ENCODE data around the gene CHD9NB. TPM values are rescaled to one million over a fixed set of nuclear protein-coding genes. Genes with fewer than 3 reads are reported as not detected.
A peak's percentile ranks its signal among the peaks of the same experiment; 100 is the strongest.

CHD9NB gene
- polyA plus RNA-seq, 1 of the 3 experiments (the other 2 are of a cell fraction), result 2.7 TPM

- Histone ChIP-seq H3F3A (replicated peaks; ENCODE audit: insufficient read depth) (peaks cover 46% of the 10 kb centered on the region), H2AFZ (ENCODE audit: low read depth) (no peak overlapping the region), H3K4me2 (no peak overlapping the region), H3K79me2 (ENCODE audit: insufficient read depth) (peaks cover 48% of the 10 kb centered on the region), H3K36me3 (replicated peaks in 1 of 2; ENCODE audit: control insufficient read depth in 1 of 2, insufficient read depth in 2 of 2, low read length in 1 of 2) (no peaks in the 10 kb centered on the region), H3K27me3 (ENCODE audit: insufficient read depth) (no peaks in the 10 kb centered on the region), H3K4me3 (ENCODE audit: low read depth in 2 of 2, low read length in 1 of 2) (no peak overlapping the region), H3K9me2 (no peaks in the 10 kb centered on the region), H3K9me3 (no peaks in the 10 kb centered on the region), H3K9ac (no peak overlapping the region), H3K4me1 (ENCODE audit: control insufficient read depth in 1 of 2, insufficient read depth in 2 of 2, low read depth in 1 of 2, low read length in 1 of 2) (peaks cover 74% of the 10 kb centered on the region in 2 experiments), H3K27ac (ENCODE audit: low read depth in 2 of 2, low read length in 1 of 2) (peak overlapping the region; percentile 3 to 100; a peak in 3 of 4 replicates), H4K20me1 (ENCODE audit: insufficient read depth) (no peaks in the 10 kb centered on the region)
- TF ChIP-seq SMC3 (IDR thresholded peaks at IDR 0.05; ENCODE audit: low read depth, low read length) (no peak), ELF1 (IDR thresholded peaks at IDR 0.05) (no peak), MAX (IDR thresholded peaks at IDR 0.05; ENCODE audit: low read depth) (no peak), IRF3 (IDR thresholded peaks at IDR 0.05; ENCODE audit: low read depth, low read length) (no peak)
- TF ChIP-seq, protein P1, sequence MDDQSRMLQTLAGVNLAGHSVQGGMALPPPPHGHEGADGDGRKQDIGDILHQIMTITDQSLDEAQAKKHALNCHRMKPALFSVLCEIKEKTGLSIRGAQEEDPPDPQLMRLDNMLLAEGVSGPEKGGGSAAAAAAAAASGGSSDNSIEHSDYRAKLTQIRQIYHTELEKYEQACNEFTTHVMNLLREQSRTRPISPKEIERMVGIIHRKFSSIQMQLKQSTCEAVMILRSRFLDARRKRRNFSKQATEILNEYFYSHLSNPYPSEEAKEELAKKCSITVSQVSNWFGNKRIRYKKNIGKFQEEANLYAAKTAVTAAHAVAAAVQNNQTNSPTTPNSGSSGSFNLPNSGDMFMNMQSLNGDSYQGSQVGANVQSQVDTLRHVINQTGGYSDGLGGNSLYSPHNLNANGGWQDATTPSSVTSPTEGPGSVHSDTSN (IDR thresholded peaks at IDR 0.05), result no peak
- POLR2A ChIA-PET, result no interaction called here
- DNase-seq, result no peak
- CTCF ChIA-PET, result interaction anchor here (5.5 kb wide), 1 partner anchor 28 kb away, joined by 50 read pairs; the partner anchor contains the start of gene CHD9
- WGBS (ENCODE audit: low lambda C conversion rate), result 95% methylated on average over 4 of the region's 4 CpGs
Measured at GRCh38 chr16:53082509-53082908, 29.8 kb upstream of the CHD9NB start.

DNA sequence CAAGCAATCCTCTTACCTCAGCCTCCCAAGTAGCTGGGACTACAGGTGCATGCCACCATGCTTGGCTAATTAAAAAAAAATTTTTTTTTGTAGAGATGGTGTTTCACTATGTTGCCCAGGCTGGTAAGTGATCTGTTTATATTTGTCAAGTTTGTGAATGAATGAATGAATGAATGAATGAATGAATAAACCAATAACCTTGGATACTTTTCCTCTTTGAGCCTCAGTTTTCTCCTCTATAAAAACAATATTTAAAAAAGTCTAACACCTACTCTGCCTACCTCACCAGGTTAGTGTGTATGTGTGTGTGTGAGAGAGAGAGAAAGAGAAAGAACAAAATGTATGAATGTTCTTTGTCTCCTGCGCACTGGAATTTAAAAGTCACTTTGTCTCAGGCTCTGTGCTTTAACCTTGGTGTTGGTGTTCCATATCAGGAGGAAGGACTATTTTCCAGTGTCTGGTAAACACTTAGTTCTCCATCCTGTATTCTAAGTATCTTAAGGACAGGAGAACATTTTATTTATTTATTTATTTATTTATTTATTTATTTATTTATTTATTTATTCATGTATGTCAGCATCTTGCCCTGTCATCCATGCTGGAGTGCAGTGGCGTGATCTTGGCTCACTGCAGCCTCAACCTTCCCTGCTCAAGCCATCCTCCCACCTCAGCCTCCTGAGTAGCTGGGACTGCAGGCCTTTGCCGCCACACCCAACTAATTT is 29.1 kb upstream of the CHD9NB start:
- no peaks in the 10 kb centered on the region for H3K27me3 ChIP-seq (ENCODE audit: insufficient read depth)
- no peak overlapping the region; the same call in 1 of the 2 replicates for H3K9ac ChIP-seq
- POLR2A ChIA-PET, result interaction anchor here (3.0 kb wide), 1 partner anchor 17 kb away, joined by 32 read pairs; no protein-coding TSS in a partner anchor
- H3K4me2 ChIP-seq, result peak overlapping the region; percentile 68; the same call in 1 of the 2 replicates
- no peak overlapping the region for H3K4me3 ChIP-seq (ENCODE audit: low read depth in 2 of 2, low read length in 1 of 2)
- peaks cover 53% of the 10 kb centered on the region for H3K79me2 ChIP-seq (ENCODE audit: insufficient read depth)
- H4K20me1 ChIP-seq (ENCODE audit: insufficient read depth), result no peaks in the 10 kb centered on the region
- peak overlapping the region; percentile 91 to 96 for H3K27ac ChIP-seq (ENCODE audit: low read depth in 2 of 2, low read length in 1 of 2)
- CTCF ChIA-PET, result interaction anchor here (1.5 to 5.5 kb wide), 2 partner anchors 23 to 27 kb away, joined by 4 to 50 read pairs; partner anchors contain the start of gene CHD9
- no peak overlapping the region for H2AFZ ChIP-seq (ENCODE audit: low read depth)
- WGBS (ENCODE audit: low lambda C conversion rate), result 97% methylated on average over 3 of the region's 3 CpGs
- H3K9me2 ChIP-seq, result no peaks in the 10 kb centered on the region
- peaks cover 43% of the 10 kb centered on the region for H3F3A ChIP-seq (replicated peaks; ENCODE audit: insufficient read depth)
- no peaks in the 10 kb centered on the region for H3K36me3 ChIP-seq (replicated peaks in 1 of 2; ENCODE audit: control insufficient read depth in 1 of 2, insufficient read depth in 2 of 2, low read length in 1 of 2)
- H3K4me1 ChIP-seq (ENCODE audit: control insufficient read depth in 1 of 2, insufficient read depth in 2 of 2, low read depth in 1 of 2, low read length in 1 of 2), result peaks cover 68 to 69% of the 10 kb centered on the region in 2 experiments
- no peak for DNase-seq
- no peak for TF ChIP-seq NRF1 (IDR thresholded peaks at IDR 0.05; ENCODE audit: low read depth, low read length)
- TF ChIP-seq USF2 (IDR thresholded peaks at IDR 0.05; ENCODE audit: borderline replicate concordance, low read depth, low read length), result no peak
- no peak for TF ChIP-seq ZBTB33 (IDR thresholded peaks at IDR 0.05; ENCODE audit: borderline replicate concordance, low read depth)
- TF ChIP-seq EP300 (IDR thresholded peaks at IDR 0.05; ENCODE audit: borderline replicate concordance in 1 of 2, low read depth in 1 of 2, low read length in 1 of 2), result no peak
- no peak for TF ChIP-seq TEAD4 (IDR thresholded peaks at IDR 0.05; ENCODE audit: borderline replicate concordance, insufficient read depth)
- no peak for TF ChIP-seq MEF2A (IDR thresholded peaks at IDR 0.05; ENCODE audit: borderline replicate concordance, low read depth)
- TF ChIP-seq, protein P2, sequence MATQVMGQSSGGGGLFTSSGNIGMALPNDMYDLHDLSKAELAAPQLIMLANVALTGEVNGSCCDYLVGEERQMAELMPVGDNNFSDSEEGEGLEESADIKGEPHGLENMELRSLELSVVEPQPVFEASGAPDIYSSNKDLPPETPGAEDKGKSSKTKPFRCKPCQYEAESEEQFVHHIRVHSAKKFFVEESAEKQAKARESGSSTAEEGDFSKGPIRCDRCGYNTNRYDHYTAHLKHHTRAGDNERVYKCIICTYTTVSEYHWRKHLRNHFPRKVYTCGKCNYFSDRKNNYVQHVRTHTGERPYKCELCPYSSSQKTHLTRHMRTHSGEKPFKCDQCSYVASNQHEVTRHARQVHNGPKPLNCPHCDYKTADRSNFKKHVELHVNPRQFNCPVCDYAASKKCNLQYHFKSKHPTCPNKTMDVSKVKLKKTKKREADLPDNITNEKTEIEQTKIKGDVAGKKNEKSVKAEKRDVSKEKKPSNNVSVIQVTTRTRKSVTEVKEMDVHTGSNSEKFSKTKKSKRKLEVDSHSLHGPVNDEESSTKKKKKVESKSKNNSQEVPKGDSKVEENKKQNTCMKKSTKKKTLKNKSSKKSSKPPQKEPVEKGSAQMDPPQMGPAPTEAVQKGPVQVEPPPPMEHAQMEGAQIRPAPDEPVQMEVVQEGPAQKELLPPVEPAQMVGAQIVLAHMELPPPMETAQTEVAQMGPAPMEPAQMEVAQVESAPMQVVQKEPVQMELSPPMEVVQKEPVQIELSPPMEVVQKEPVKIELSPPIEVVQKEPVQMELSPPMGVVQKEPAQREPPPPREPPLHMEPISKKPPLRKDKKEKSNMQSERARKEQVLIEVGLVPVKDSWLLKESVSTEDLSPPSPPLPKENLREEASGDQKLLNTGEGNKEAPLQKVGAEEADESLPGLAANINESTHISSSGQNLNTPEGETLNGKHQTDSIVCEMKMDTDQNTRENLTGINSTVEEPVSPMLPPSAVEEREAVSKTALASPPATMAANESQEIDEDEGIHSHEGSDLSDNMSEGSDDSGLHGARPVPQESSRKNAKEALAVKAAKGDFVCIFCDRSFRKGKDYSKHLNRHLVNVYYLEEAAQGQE (IDR thresholded peaks at IDR 0.05; ENCODE audit: low read depth, low read length), result no peak
- TF ChIP-seq, protein P1 (IDR thresholded peaks at IDR 0.05), result no peak
- TF ChIP-seq RCOR1 (IDR thresholded peaks at IDR 0.05; ENCODE audit: low read length), result no peak
- no peak for TF ChIP-seq POLR2AphosphoS5 (IDR thresholded peaks at IDR 0.05; ENCODE audit: low read depth, low read length)
- no peaks in the 10 kb centered on the region for H3K9me3 ChIP-seq
